OCI-M1 (cell line): ENCODE measurements around the gene ABLIM2.

Experiments
- DNase-seq: peaks from one replicate; lab custom pipeline; 2025; lab: John Stamatoyannopoulos, UW

The ABLIM2 gene

GRCh38 chr4:8119877-8120276 is 38.7 kb downstream of the ABLIM2 start:
- no peak for DNase-seq

GRCh38 chr4:8118531-8118930 is 40.1 kb downstream of the ABLIM2 start:
- DNase-seq = no peak

- no peak for DNase-seq
Measured at GRCh38 chr4:8118035-8118434, 40.6 kb downstream of the ABLIM2 start.

- peak; percentile 13 for DNase-seq
Measured at GRCh38 chr4:8117278-8117682, 41.3 kb downstream of the ABLIM2 start.

GRCh38 chr4:8115916-8116315 is 42.7 kb downstream of the ABLIM2 start:
- no peak for DNase-seq

GRCh38 chr4:8115203-8115520 is 43.5 kb downstream of the ABLIM2 start:
- no peak for DNase-seq

GRCh38 chr4:8114456-8115202 is 44.0 kb downstream of the ABLIM2 start:
- DNase-seq = no peak

- no peak for DNase-seq
Measured at GRCh38 chr4:8113611-8114377, 44.8 kb downstream of the ABLIM2 start.

- DNase-seq = no peak
Measured at GRCh38 chr4:8112672-8113071, 45.9 kb downstream of the ABLIM2 start.

GRCh38 chr4:8112036-8112576 is 46.5 kb downstream of the ABLIM2 start:
- DNase-seq = no peak

- DNase-seq = no peak
Measured at GRCh38 chr4:8110071-8110986, 48.3 kb downstream of the ABLIM2 start.

- DNase-seq = no peak
Measured at GRCh38 chr4:8109406-8110065, 49.1 kb downstream of the ABLIM2 start.

- DNase-seq = no peak
Measured at GRCh38 chr4:8108991-8109390, 49.6 kb downstream of the ABLIM2 start.

- DNase-seq = no peak
Measured at GRCh38 chr4:8108261-8108660, 50.4 kb downstream of the ABLIM2 start.

- DNase-seq = no peak
Measured at GRCh38 chr4:8107146-8107657, 51.4 kb downstream of the ABLIM2 start.

- no peak for DNase-seq
Measured at GRCh38 chr4:8106451-8107025, 52.1 kb downstream of the ABLIM2 start.

GRCh38 chr4:8105306-8106100 is 53.1 kb downstream of the ABLIM2 start:
- no peak for DNase-seq

GRCh38 chr4:8104491-8105305 is 53.9 kb downstream of the ABLIM2 start:
- DNase-seq = no peak
